ENCODE results near the gene PIK3C2B.

The PIK3C2B gene

DNA sequence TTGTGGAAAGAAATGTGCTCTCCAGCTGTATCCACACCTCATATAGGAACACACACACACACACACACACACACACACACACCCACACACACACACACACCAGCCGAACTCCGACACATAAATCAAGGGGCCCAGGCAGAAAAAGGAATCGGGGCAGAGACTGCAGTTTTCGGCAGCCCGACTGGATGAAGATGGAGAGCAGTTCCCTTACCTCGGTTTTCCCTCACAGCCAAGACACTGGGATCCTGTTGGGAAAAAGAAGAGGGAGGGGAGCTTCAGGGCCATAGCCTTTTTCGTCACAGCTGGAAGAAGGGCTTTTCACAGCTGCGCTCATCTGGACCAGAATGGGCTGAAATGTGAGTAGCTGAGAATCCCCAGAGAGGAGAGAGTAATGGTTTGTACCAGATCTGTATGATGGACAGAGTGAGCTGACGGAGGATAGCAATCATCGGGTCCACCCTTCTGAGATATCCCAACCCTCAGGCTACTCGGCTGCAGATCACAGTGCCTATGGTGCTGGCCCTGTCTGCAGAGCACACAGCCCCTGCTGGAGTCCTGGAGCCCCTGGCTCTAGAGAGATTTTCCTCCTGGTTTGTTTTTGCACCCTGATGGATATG, 37.7 kb downstream of the PIK3C2B start:
- no peak for DNase-seq

DNA sequence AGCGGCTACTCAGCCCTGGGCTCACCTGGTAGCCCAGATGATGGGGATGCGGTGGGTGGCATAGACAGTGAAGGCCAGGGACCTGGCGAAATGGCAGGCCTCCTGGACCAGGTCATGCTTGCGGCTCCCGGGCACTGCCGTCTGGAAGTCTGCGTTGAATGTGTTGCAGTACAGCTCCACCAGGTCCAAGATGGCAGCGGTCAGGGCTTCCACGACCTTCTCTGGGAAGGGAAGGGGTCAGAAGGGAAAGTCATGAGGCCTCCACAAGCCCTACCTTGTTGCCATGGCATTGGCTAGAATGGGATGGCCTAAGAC, 38.8 kb downstream of the PIK3C2B start:
- DNase-seq, result no peak

DNA sequence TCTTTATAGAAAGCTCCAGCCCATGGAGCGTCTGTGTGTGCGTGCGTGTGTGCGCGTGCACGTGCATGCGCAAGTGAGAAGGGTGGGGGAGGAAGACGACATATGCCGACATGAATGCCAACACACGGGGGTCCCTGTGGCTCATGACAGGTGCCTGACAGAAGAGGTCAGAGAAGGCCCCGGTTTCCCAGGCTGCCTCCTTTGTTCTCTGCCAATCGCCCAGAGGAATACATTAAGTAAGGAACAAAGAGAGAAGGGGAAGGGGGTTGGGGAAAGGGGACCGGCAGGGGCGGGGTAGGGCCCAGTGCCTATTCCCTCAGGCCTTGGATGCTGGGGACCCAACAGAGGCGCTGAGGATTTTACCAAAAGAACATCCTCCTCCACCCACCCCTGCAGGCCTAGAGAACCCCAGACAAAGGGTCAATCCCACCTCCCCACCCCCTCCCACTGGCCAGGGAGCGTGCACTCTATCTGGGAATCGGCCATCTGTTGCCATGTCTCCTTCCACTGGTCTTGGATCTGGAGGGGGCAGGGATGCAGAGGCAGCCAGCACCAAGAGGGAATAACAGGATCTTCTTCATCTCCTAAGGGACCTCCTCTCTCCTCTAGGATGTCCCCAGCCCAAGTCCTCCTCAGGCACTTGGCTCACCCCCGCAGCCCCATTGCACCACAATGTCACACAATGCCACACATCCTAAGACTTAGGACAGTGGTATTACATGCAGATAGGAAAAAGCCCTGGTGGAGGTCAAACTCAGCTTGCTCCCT, 39.4 kb downstream of the PIK3C2B start:
- DNase-seq, result no peak

DNA sequence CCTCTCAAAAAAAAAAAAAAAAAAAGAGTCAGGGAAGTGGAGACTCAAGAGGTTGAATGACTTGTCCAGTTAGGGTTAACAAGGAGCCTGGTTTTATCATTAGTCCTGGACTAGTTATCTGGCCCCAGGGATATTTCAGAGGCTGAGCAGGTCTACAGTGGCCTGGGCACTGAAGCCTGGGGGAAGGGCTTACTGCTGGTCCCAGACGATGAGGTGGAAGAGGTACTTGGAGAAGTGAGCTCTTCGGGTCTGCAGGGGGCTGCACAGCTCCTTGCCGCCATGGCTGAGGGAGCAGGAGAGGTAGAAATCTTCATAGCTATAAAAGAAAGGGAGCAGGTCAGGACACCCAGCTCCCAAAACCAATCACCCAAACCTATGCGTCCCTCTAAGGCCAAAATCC, 40.1 kb downstream of the PIK3C2B start:
- no peak for DNase-seq

DNA sequence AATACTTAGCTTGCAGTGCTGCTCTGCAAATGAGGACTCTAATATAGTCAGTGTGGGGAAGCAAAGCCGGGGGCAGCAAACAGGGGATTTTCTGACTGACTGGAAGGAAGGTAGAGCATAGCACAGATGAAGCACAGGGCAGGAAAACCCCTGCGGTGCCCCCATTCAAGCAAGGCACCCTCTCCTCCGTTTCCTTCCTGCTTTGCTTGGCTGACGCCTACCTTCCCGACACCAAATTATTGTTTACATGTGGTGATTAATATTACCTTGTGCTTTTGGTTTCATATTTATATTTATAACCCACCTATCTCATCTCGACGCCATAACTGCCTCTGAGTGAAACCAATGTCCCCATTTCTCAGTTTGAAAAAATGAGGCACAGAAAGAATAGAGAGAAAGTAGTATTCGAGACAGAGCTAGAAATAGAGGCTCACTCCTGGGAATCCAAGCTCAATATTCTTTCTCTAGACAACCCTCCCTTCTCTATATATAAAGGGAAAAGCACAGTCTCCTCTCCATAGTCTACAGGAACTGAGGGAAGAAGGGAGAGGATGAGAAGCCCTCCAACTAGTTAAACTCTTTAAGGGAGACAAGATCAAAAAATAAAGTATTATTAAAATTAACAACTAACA, 41.3 kb downstream of the PIK3C2B start:
- DNase-seq, result no peak

DNA sequence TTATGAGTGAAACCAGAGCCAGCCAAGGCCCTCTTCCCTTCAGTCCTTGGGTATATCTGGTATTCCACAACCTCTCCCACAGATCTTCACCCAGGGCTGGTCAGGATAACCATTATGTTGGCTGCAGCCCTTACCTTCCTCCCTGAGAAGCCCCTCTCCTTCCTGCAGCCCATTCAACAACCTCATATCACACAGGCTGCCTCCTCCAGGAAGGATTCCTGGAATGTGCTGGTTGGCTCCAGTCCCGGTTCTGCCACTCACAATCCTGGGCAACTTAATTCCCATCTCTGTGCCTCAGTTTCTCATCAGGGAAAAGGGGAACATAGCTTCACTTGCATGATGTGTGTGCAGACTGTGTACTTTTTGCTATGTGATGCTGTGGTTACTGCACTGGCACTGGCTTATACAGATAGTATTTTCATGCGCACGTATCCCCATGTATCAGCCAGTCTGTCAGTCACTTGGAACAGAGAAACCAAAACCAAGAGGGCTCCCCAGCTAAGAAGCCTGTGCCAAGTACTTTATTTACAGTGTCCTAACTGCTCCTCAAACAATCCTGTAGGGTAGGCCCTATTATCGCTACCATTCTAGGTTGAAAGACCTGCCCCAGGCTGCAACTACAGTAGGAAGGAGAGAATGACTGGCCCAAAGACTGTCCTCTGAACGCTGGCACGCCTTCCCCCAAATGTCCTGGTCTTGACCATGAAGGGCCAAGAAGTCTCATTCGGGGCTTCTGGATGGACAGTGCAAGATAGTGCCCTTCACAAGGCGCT, 43.1 kb downstream of the PIK3C2B start:
- DNase-seq, result no peak

DNA sequence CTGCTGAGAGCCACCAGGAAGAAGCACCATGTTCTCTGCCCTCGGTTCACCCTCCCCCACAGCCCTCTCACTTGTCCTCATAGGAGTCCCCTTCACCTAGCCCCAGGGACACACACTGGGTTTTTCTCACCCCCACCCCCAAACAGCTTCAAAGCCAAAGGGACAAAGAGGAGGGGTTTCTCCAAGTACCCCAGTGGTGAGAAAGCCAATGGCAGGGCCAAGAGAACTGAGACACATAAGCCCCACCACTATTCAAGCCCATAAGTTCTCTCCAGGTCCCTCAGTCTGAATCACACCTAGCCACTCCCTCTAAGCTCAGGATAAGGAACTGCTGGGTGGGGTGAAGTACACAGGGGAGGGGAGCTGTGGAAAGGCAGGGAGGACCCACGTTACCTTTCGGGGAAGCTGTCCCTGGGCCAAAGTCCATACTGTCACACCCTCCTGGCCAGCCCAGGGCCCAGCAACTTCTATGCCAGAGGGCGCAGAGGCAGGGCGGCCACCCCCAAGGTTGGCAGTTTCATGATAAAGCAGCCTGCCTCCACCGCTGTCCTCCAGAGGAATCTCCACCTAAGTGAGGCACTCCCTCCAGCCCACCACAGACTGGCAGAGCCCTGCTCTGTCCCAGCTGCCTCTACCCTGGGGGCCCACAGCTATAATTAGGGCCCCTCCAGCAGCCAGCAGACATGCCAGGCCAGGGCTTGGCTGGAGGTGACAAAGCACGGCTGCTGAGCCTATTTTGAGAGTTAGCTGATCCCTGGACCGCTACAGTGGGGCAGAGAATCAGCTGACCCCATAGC, 43.9 kb downstream of the PIK3C2B start:
- DNase-seq, result no peak

DNA sequence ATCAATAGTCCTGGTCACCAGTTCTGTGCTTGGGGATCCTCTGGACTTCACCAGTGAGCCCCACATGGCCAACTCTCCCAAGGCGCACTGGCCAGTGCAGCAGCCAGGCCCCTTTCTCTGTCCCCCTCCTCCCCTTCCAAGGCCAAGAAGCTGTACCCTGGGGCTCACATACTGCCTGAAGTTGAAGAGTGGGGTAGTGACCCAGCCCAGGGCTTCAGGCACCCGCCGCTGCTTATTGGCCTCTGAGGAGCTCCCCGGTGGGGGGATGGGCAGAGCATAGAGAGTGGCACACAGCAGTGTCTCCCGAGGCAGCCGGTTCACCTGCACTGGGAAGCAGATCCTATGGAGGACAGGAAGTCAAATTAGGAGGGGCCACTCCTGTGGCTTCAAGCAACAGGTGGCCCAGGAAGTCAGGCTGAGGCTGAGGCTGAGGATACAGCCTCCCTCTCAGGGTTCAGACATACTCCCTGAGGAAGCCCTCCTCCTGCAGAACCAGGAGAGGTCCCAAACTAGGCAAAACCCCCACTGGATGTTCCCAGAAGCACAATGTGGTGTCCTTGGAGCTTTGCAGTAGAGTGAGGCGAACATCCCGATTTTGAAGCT, 44.8 kb downstream of the PIK3C2B start:
- DNase-seq, result no peak

DNA sequence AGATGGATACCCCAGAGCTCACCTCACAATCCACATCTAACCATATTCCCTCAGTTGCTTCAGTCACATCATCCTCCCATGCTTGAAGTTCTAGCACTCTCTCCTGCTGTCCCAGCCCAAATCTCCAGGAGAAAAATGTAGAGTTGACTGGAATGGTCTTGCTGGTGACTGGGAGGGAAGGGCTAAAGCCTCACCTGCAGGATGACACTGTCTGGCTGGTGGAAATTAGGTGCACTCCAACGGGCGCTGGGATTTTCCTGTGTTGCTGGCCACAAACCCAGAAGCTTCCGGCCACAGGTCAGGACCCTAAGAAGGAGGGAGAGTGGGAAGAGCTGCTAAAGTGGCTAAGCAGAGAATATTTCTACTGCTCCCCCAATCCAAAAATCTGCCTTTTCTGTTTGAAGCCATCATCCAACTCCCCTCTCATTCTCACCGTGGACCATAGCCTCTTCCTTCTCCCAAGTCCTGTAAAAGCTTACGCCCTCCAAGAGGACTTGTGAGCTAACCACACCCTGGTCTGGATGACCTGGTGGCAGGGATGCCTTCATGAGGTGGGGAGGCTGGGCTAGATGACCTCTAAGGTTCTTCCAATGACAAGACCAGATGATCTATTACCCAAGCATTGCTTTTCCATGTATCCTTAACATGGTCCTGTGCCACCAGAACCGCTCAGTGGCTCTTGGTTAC, 45.5 kb downstream of the PIK3C2B start:
- DNase-seq, result no peak

DNA sequence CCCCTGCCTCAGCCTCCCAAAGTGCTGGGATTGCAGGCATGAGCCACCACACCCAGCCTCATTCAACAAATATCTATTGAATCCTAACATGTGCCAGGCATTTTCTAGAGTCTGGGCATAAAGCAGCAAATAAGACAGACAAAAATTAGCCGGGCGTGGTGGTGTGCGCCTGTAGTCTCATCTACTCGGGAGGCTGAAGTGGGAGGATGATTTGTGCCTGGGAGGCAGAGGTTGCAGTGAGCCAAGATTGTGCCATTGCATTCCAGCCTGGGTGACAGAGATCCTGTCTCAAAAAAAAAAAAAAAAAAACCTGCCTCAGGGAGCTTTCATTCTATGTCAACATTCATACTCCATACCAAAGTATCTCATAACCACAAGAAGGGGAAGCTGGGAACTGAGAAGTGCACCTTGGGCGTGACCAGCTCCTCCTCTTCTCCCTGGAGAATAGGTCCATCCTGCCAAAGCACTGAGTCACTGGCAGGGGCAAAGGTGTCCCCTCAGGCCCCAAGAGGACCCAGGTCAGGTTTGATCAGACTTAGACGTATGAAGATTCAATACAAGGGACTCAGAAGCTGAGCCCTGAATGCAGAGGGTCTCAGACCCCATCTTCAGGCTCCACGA, 46.2 kb downstream of the PIK3C2B start:
- DNase-seq, result no peak

DNA sequence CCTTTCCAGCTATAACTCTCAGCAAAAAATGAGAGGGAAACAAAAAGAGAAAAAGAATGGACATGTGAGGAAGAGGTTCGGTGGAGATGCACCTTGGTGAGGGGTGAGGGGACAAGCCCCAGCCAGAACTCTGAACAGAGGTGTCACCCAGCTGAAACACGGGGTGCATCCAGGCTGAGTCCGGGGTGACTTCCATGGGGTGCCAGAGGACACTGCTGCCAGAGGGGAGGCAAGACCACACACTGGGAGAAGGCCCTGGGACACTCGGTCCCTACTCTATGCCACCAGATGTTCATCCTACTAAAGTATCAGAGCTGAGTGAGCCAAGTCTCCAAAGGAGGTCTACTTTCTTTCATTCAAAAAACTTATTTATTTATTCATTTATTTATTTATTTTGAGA, 46.9 kb downstream of the PIK3C2B start:
- no peak for DNase-seq

DNA sequence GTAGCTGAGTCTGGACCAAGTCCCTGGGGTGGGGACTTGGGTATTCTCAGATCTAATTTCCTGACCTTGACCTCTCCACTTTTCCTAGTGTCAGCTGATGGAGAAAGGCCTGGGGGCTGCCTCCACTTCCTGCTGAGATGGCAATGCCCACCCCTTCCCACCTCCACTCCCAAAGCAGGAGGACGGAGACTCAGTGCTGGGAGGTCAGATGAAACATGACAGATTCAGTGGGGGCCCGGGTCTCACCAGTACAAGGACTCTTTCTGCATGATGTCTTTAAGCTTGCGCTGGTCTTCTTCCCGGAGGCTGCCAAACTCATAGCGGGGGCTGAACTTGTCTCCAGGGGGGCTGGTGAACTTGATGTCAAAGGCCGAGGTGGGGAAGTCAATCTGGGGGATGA, 47.4 kb downstream of the PIK3C2B start:
- no peak for DNase-seq

DNA sequence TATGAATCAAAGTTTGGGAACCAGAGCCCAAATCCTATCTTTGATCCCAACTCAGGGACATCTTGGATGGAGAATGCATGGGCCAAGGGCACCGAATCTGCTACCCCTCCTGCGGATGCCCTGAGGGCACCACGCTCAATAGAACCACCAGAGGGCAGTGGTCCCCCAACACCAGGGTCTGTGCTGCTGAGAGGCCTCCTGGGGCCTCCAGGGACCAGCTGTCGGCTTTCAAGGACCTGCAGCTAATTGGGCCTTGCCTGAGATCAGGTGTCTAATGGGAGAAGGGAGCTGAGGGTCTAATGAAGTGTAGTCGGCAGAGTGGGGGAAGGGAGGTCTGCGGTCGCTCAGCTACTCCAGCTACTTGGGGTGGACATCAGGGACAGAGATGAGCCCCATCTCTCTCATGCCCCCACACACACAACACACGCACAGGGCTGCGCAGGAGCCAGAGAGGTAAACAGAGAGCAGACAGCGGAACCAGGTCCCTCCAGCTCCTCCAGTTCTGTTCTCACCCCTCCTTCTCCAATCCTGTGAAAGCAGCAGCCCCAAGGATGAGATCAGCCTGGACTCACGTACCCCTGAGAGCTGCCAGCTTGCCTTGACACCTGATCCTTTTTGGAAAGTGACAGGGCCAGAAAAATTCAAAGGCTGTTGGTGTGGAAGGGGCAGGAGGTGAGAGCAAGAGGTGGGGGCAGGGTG, 48.0 kb downstream of the PIK3C2B start:
- peak; percentile 45 to 47 for DNase-seq

DNA sequence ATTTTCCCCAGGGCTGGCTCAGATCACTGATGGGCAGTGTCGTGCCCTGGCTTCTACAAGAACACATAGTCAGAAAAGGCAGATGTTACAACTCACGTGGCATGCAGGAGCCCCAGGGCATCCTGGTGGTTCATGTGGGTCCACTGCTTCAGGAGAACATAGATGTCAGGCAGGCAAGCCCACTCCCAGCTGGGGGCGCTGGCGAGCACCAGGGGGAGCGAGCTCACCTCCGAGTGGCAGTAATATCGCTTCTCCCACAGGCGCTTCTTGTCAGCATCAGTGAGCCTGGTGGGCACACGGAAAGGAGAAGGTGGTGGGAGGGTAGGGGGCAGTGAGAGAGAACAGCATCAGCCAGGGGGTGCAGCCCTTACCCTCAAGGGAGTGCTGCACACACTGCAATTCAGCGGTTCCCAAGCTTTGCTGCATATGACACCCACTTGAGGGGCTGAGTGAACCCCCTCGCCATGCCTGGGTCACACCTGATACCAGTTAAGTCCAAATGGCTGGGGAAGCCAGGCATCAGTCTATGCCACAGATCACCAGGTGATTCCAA, 48.7 kb downstream of the PIK3C2B start:
- DNase-seq, result no peak

All from NCI-H1930 (cell line).